Activated CD8-positive, alpha-beta T cell treated with anti-CD3 and anti-CD28 coated beads for 36 hours (primary cell): ENCODE data around the gene SPINDOC. TPM values are rescaled to one million over a fixed set of nuclear protein-coding genes. Genes with fewer than 3 reads are reported as not detected.
"Not testable (repeated sequence)": the region's sequence is repeated elsewhere in the genome, so short reads cannot be mapped to it uniquely, and the experiment has no call there.

ENCODE experiments used
- ATAC-seq: fragments of 200-7000 bp; cut with Tn5 transposase; one replicate; pipeline ENCODE4 v1.10.0; 2021; ENCODE audit warnings: mild to moderate bottlenecking, moderate library complexity
- CTCF ChIA-PET: fragments of 350-600 bp; sonication (Branson Sonifier 250); formaldehyde crosslinking; loops from one replicate; lab custom pipeline; 2021; ENCODE audit warnings: antibody characterized with exemption; lab: Charles Lee
- POLR2A ChIA-PET: fragments of 350-600 bp; sonication (Branson Sonifier 250); formaldehyde crosslinking; loops from one replicate; lab custom pipeline; 2021; ENCODE audit warnings: antibody characterized with exemption; lab: Charles Lee
- DNase-seq: peaks from one replicate; pipeline ENCODE4 v3.0.0-alpha.2; 2020
- H3K27ac Mint-ChIP-seq: one replicate; pipeline ENCODE4 v1.8.0; 2021; ENCODE audit warnings: mild to moderate bottlenecking, mixed read lengths
- H3K27me3 Mint-ChIP-seq: one replicate; pipeline ENCODE4 v1.8.0; 2021; ENCODE audit warnings: mixed read lengths
- H3K36me3 Mint-ChIP-seq: one replicate; pipeline ENCODE4 v1.8.0; 2021; ENCODE audit warnings: low read depth, mixed read lengths
- H3K4me1 Mint-ChIP-seq: one replicate; pipeline ENCODE4 v1.8.0; 2021; ENCODE audit warnings: low read depth, mixed read lengths
- H3K4me3 Mint-ChIP-seq: one replicate; pipeline ENCODE4 v1.8.0; 2021; ENCODE audit warnings: mild to moderate bottlenecking, moderate library complexity, mixed read lengths
- H3K9me3 Mint-ChIP-seq: one replicate; pipeline ENCODE4 v1.8.0; 2021; ENCODE audit warnings: mixed read lengths
- intact Hi-C: fragments of 100-400 bp; cut with micrococcal nuclease; formaldehyde crosslinking; loops from one replicate; pipeline ENCODE4 v1.10.0; 2022
- total RNA-seq, 2 experiments: library from RNA; stranded (reverse); gene quantifications; one replicate each; pipeline ENCODE4 v1.2.3, GENCODE V29; 2021
- TF ChIP-seq, protein P1 (sequence below): fragments of 200-600 bp; IDR thresholded peaks from one replicate; pipeline ENCODE4 v1.8.0; 2022; ENCODE audit warnings: antibody characterized with exemption, mild to moderate bottlenecking

SPINDOC gene
- total RNA-seq, 2 experiments from 2014 or later, result 28.4 to 29.0 TPM

DNA sequence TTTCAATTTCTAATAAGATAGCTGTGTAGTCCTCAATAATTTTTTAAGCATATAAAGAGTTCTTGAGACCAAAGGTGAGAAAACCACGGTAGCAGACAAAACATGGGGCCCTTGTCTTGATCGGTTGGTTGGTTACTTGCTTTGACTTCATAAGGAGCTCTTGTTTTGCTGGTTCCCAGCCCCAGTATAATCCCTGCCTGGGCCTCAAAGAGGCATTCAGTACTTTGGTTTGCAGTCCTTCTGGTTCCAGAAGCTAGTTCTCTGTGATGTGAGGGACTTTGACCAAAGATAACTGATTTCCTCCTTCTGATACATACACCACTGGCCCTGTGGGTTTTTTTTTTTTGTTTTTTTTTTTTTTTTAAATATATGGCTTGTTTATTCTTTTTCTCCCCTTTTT lies 42.7 kb downstream of the SPINDOC start:
- Mint-ChIP-seq H3K4me3 (no peak overlapping the region), H3K27ac (peak overlapping the region; percentile 46), H3K9me3 (no peaks in the 10 kb centered on the region), H3K4me1 (peaks cover 56% of the 10 kb centered on the region), H3K36me3 (peaks cover 23% of the 10 kb centered on the region), H3K27me3 (no peaks in the 10 kb centered on the region)
- DNase-seq (peak; percentile 14), ATAC-seq (peak; percentile 51)
- ChIA-PET POLR2A (interaction anchor here (0.6 to 1.5 kb wide), 5 partner anchors 10 to 32 kb away, joined by 3 to 6 read pairs (median 3); no protein-coding TSS in a partner anchor), CTCF (interaction anchor here (0.7 to 2.2 kb wide), 3 partner anchors 10 to 22 kb away, joined by 3 to 7 read pairs (median 5); no protein-coding TSS in a partner anchor)
- TF ChIP-seq, protein P1, sequence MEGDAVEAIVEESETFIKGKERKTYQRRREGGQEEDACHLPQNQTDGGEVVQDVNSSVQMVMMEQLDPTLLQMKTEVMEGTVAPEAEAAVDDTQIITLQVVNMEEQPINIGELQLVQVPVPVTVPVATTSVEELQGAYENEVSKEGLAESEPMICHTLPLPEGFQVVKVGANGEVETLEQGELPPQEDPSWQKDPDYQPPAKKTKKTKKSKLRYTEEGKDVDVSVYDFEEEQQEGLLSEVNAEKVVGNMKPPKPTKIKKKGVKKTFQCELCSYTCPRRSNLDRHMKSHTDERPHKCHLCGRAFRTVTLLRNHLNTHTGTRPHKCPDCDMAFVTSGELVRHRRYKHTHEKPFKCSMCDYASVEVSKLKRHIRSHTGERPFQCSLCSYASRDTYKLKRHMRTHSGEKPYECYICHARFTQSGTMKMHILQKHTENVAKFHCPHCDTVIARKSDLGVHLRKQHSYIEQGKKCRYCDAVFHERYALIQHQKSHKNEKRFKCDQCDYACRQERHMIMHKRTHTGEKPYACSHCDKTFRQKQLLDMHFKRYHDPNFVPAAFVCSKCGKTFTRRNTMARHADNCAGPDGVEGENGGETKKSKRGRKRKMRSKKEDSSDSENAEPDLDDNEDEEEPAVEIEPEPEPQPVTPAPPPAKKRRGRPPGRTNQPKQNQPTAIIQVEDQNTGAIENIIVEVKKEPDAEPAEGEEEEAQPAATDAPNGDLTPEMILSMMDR, result no peak
- intact Hi-C loops, result no loop called here

DNA sequence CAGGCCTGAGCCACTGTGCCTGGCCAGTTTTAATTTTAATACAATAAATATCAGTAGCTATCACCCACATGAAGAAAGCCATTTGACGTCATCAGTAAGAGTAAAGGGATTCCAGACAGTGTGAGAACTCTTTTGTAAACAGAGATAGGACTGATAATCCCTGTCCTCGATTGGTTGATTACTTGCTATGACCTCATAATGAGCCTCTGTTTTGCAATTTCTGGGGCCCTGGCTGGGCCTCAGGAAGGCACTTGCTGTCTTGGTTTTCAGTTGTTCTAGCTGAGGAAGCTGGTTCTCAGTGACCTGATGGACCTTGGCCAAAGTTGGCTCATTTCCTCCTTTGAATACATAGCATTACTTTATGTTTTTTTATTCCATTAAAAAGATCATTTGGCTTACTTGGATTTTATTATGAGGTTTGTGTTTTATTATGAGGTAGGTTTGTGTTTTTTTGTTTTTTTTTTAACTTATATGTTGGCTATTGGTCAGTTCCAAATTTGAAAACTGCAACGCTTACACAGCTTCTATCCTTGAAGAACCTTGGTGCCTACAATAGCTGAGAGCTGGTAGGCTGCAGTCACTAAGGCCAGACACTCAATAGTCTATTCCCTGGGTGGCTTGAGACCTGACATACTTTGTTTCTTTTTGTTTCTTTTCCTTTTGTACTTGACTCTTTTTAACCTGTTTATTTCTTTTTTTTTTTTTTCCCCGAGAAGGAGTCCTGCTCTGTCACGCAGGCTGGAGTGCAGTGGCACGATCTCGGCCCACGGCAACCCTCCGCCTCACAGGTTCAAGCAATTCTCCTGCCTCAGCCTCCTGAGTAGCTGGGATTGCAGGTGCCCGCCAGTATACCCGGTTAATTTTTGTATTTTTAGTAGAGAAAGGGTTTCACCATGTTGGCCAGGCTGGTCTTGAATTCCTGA lies 45.6 kb downstream of the SPINDOC start:
- intact Hi-C loops, result no loop called here
- no peak for DNase-seq
- Mint-ChIP-seq H3K9me3 (no peaks in the 10 kb centered on the region), H3K4me3 (no peak overlapping the region), H3K4me1 (peaks cover 48% of the 10 kb centered on the region), H3K36me3 (peaks cover 14% of the 10 kb centered on the region), H3K27me3 (no peaks in the 10 kb centered on the region), H3K27ac (no peak overlapping the region)
- TF ChIP-seq, protein P1, result no peak
- ChIA-PET POLR2A (no interaction called here), CTCF (interaction anchor here (1.5 kb wide), 1 partner anchor 87 kb away, joined by 4 read pairs; no protein-coding TSS in a partner anchor)
- no peak for ATAC-seq

DNA sequence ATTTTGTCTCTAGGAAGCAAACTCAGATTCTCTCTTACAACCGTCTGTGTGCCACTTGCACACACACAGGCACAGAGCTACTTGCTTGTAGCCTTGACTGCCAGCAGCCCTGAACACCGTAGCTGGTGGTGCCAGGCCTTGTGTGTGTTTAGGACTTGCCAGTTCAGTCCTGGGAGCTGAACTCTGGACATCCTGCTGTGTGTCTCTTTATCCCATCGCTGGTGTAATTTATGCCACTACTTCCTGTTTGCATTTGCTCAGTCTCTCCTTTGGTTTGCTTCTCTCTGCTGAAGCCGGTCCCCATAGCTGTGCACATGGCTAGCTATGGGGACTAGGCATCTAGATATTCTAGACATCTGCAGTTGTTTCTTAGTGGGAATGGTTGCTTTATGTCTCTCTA lies 49.7 kb downstream of the SPINDOC start:
- POLR2A ChIA-PET, result interaction anchor here (0.5 to 0.9 kb wide), 3 partner anchors 21 to 429 kb away, joined by 3 read pairs; no protein-coding TSS in a partner anchor
- no peak for DNase-seq
- Mint-ChIP-seq H3K4me3 (no peak overlapping the region), H3K4me1 (peaks cover 54% of the 10 kb centered on the region), H3K27me3 (no peaks in the 10 kb centered on the region), H3K9me3 (no peaks in the 10 kb centered on the region), H3K36me3 (peaks cover 7% of the 10 kb centered on the region), H3K27ac (peak overlapping the region; percentile 50)
- TF ChIP-seq, protein P1, result no peak
- no peak for ATAC-seq
- intact Hi-C loops, result no loop called here
- CTCF ChIA-PET, result interaction anchor here (1.3 to 2.7 kb wide), 4 partner anchors 14 to 96 kb away, joined by 3 to 14 read pairs (median 8); no protein-coding TSS in a partner anchor

DNA sequence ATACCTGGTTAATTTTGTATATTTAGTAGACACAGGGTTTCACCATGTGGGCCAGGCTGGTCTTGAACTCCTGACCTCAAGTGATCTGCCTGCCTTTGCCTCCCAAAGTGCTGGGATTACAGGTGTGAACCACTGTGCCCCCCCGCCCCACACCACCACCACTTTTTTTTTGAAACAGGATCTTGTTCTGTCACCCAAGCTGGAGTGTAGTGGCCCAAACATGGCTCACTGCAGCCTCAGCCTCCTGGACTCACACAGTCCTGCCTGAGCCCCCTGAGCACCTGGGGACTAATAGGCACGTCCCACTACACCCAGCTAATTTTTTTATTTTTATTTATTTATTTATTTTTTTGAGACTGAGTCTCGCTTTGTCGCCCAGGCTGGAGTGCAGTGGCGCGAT lies 50.4 kb downstream of the SPINDOC start:
- H3K9me3 Mint-ChIP-seq, intact Hi-C loops, DNase-seq, H3K4me3 Mint-ChIP-seq, ATAC-seq, H3K27me3 Mint-ChIP-seq: not testable (repeated sequence)
- POLR2A ChIA-PET, result interaction anchor here (0.9 kb wide), 2 partner anchors 21 to 25 kb away, joined by 3 read pairs; no protein-coding TSS in a partner anchor
- H3K4me1 Mint-ChIP-seq, result peaks cover 58% of the 10 kb centered on the region
- H3K36me3 Mint-ChIP-seq, result peaks cover 11% of the 10 kb centered on the region
- CTCF ChIA-PET, result interaction anchor here (0.8 to 2.7 kb wide), 5 partner anchors 13 to 96 kb away, joined by 3 to 14 read pairs (median 7); no protein-coding TSS in a partner anchor
- H3K27ac Mint-ChIP-seq, result peak overlapping the region; percentile 30

DNA sequence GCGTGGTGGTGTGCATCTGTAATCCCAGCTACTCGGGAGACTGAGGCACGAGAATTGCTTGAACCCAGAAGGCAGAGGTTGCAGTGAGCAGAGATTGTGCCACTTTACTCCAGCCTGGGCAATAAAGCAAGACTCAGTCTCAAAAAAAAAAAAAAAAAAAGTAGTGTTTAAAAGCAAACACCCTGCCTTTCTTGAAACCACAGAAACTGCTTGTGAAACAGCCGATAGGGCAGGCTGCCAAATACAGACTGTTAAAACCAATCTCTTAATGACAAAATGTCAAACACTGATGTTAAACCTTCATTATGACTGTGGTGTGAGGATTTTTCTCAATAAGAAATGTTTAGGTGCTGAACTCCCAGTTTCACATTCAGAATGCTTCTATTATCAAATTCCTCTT lies 53.0 kb downstream of the SPINDOC start:
- Mint-ChIP-seq H3K4me3 (no peak overlapping the region), H3K27ac (peak overlapping the region; percentile 79), H3K4me1 (peaks cover 77% of the 10 kb centered on the region), H3K27me3 (no peaks in the 10 kb centered on the region), H3K9me3 (no peaks in the 10 kb centered on the region), H3K36me3 (peaks cover 15% of the 10 kb centered on the region)
- TF ChIP-seq, protein P1, result no peak
- POLR2A ChIA-PET, result interaction anchor here (1.0 to 1.5 kb wide), 3 partner anchors 10 to 73 kb away, joined by 3 to 5 read pairs (median 4); partner anchors contain the start of genes MARK2 and NAA40
- intact Hi-C loops, result loop anchor here (1.0 kb wide), 2 partner anchors 15 to 22 kb away; no protein-coding TSS in a partner anchor
- ATAC-seq (peak; percentile 83), DNase-seq (peak; percentile 95)
- CTCF ChIA-PET, result interaction anchor here (0.8 to 3.1 kb wide), 9 partner anchors 12 to 1080 kb away, joined by 3 to 10 read pairs (median 3); partner anchors contain the start of gene MARK2
